ENCODE data around the gene PIGS.

- TF ChIP-seq EZH2phosphoT487 (IDR thresholded peaks at IDR 0.05; ENCODE audit: insufficient read depth, low read depth): no peak
- no peak for TF ChIP-seq EZH2 (IDR thresholded peaks at IDR 0.05; ENCODE audit: insufficient read depth, poor library complexity, severe bottlenecking)
Observed at GRCh38 chr17:28578246-28579195, 7.2 kb upstream of the PIGS start.
